OCI-LY7 (cell line): ENCODE measurements around the gene CD247. TPM values are rescaled to one million over a fixed set of nuclear protein-coding genes. Genes with fewer than 3 reads are reported as not detected.

Source experiments
- BruUV-seq: library from RNA; stranded (reverse); fragments of 400-500 nt; replicated peaks from 2 replicates; lab custom pipeline; 2021; lab: Mats Ljungman, UMichigan
- CTCF ChIA-PET: fragments of 300-600 bp; sonication (Branson Sonifier 250); formaldehyde crosslinking; loops from one replicate; lab custom pipeline; 2022; ENCODE audit warnings: antibody characterized with exemption; ENCODE audit not compliant: unreplicated experiment; lab: Charles Lee
- POLR2A ChIA-PET: fragments of 300-600 bp; sonication (Branson Sonifier 250); formaldehyde crosslinking; loops from one replicate; lab custom pipeline; 2022; ENCODE audit warnings: antibody characterized with exemption; lab: Charles Lee
- DNase-seq: peaks from one replicate; pipeline ENCODE4 v3.0.0-alpha.2; 2015; ENCODE audit warnings: low spot score
- H2AFZ ChIP-seq: fragments of 200-600 bp; sonication (generic), shearing (Covaris generic); 2 replicates; pipeline ENCODE4 v1.6.1; 2014; ENCODE audit warnings: mild to moderate bottlenecking, antibody characterized with exemption, low read length, moderate library complexity
- H3K27ac ChIP-seq: fragments of 200-600 bp; sonication (generic); 2 replicates; pipeline ENCODE4 v1.5.1; 2014; ENCODE audit warnings: mixed run types, low read depth, mild to moderate bottlenecking, moderate library complexity, low read length, inconsistent platforms; ENCODE audit not compliant: poor library complexity, severe bottlenecking
- H3K36me3 ChIP-seq: fragments of 200-600 bp; sonication (generic); 2 replicates; pipeline ENCODE4 v1.6.1; 2014; ENCODE audit warnings: mild to moderate bottlenecking, antibody characterized with exemption, low read length, moderate library complexity, mixed read lengths; ENCODE audit not compliant: insufficient read depth
- H3K4me1 ChIP-seq: fragments of 200-600 bp; sonication (generic); 2 replicates; pipeline ENCODE4 v1.5.1; 2014; ENCODE audit warnings: mild to moderate bottlenecking, low read length; ENCODE audit not compliant: insufficient read depth, poor library complexity, severe bottlenecking
- H3K4me2 ChIP-seq: fragments of 200-600 bp; sonication (generic); 2 replicates; pipeline ENCODE4 v1.6.1; 2014; ENCODE audit warnings: mild to moderate bottlenecking, low read length
- H3K4me3 ChIP-seq: fragments of 200-600 bp; sonication (generic); 2 replicates; pipeline ENCODE4 v1.5.1; 2014; ENCODE audit warnings: mild to moderate bottlenecking, low read depth, low read length; ENCODE audit not compliant: poor library complexity, severe bottlenecking
- H3K79me2 ChIP-seq: fragments of 200-600 bp; sonication (generic); 2 replicates; pipeline ENCODE4 v1.6.1; 2016; ENCODE audit warnings: low read depth, mild to moderate bottlenecking, low read length, moderate library complexity, mixed read lengths; ENCODE audit not compliant: insufficient read depth
- H3K9me2 ChIP-seq: fragments of 200-600 bp; sonication (generic); 2 replicates; pipeline ENCODE4 v1.6.1; 2016; ENCODE audit warnings: mild to moderate bottlenecking, low read length, mixed read lengths; ENCODE audit not compliant: insufficient read depth
- H3K9me3 ChIP-seq: fragments of 200-600 bp; sonication (generic); 2 replicates; pipeline ENCODE4 v1.6.1; 2014; ENCODE audit warnings: mild to moderate bottlenecking, mixed run types, low read length, mixed read lengths
- H4K20me1 ChIP-seq: fragments of 200-600 bp; sonication (generic); 2 replicates; pipeline ENCODE4 v1.6.1; 2014; ENCODE audit warnings: mild to moderate bottlenecking, antibody characterized with exemption, low read length, moderate library complexity, mixed read lengths; ENCODE audit not compliant: insufficient read depth
- EZH2phosphoT487 ChIP-seq: fragments of 200-600 bp; sonication (generic); IDR thresholded peaks from 2 replicates; pipeline ENCODE4 v1.6.1; 2018; ENCODE audit warnings: low read depth, borderline replicate concordance, mild to moderate bottlenecking, mixed run types, antibody characterized with exemption, low read length, moderate library complexity, mixed read lengths
- intact Hi-C: fragments of 100-400 bp; cut with micrococcal nuclease; formaldehyde crosslinking; loops from one replicate; pipeline ENCODE4 v1.10.0; 2022; ENCODE audit not compliant: unreplicated experiment
- total RNA-seq, 2 experiments: library from RNA; depleted of rRNA in 1 of 2; stranded (reverse); fragments of >200 nt in 1 of 2; shearing (Covaris generic) in 1 of 2; gene quantifications; 2 replicates each; pipeline ENCODE4 v1.2.3, GENCODE V29; 2014 to 2022
- TF ChIP-seq, protein P1 (sequence below): fragments of 200-600 bp; sonication (generic); conservative IDR thresholded peaks from 2 replicates; pipeline ENCODE4 v1.5.1; 2014; ENCODE audit warnings: mild to moderate bottlenecking, antibody characterized with exemption, low read length, moderate library complexity, mixed read lengths

CD247 gene
- total RNA-seq, 2 experiments from 2014 or later = 1.6 to 2.2 TPM

DNA sequence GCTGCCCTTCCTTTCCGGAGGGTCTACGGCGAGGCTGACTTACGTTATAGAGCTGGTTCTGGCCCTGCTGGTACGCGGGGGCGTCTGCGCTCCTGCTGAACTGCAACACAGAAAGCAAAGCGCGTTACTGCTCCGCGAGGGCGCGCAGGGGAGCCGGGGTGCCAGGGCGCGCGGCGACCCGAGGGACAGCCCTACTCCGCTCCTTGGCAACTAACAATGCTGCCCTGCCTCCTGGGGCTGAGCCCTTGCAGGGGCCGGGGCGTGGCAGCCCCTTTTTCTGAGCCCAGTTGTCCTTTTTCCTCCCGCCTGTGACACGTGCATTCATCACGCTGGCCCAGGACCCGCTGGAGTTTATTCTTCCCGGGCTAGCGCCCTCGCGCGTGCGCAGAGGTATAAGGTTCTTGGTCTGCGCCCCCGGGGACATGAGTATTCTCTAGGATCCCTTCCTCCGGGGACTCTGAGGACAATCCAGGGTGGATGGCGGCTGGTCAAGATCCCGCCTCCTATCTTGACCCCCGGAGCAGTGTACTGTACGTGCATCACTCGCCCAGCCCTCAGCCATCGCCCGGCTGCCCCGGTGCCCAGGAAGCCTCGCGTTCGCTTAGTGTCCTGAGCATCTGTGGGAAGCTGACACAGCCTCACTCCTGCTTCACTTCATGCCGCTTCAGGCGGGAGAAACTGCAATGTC, 78.9 kb downstream of the CD247 start:
- peak; percentile 71 for DNase-seq
- H3K36me3 ChIP-seq = no peaks in the 10 kb centered on the region
- no peaks in the 10 kb centered on the region for H3K9me3 ChIP-seq
- ChIA-PET CTCF (no interaction called here), POLR2A (interaction anchor here (0.5 to 1.3 kb wide), 8 partner anchors 8 to 288 kb away, joined by 3 to 8 read pairs (median 3); no protein-coding TSS in a partner anchor)
- no peaks in the 10 kb centered on the region for H3K9me2 ChIP-seq
- TF ChIP-seq, protein P1, sequence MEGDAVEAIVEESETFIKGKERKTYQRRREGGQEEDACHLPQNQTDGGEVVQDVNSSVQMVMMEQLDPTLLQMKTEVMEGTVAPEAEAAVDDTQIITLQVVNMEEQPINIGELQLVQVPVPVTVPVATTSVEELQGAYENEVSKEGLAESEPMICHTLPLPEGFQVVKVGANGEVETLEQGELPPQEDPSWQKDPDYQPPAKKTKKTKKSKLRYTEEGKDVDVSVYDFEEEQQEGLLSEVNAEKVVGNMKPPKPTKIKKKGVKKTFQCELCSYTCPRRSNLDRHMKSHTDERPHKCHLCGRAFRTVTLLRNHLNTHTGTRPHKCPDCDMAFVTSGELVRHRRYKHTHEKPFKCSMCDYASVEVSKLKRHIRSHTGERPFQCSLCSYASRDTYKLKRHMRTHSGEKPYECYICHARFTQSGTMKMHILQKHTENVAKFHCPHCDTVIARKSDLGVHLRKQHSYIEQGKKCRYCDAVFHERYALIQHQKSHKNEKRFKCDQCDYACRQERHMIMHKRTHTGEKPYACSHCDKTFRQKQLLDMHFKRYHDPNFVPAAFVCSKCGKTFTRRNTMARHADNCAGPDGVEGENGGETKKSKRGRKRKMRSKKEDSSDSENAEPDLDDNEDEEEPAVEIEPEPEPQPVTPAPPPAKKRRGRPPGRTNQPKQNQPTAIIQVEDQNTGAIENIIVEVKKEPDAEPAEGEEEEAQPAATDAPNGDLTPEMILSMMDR = peak; percentile 72
- no peak for TF ChIP-seq EZH2phosphoT487
- no TSS peak for BruUV-seq
- peak overlapping the region; percentile 57 for H3K4me3 ChIP-seq
- no peak overlapping the region for H3K27ac ChIP-seq
- H3K4me1 ChIP-seq = peaks cover 23% of the 10 kb centered on the region
- H2AFZ ChIP-seq = peak overlapping the region; percentile 74; the same call in 1 of the 2 replicates
- no peaks in the 10 kb centered on the region for H3K79me2 ChIP-seq
- intact Hi-C loops = no loop called here
- peak overlapping the region; percentile 71 for H3K4me2 ChIP-seq
- H4K20me1 ChIP-seq = no peaks in the 10 kb centered on the region

GRCh38 chr1:167438171-167439138, 79.9 kb downstream of the CD247 start:
- Histone ChIP-seq H4K20me1 (no peaks in the 10 kb centered on the region), H3K79me2 (no peaks in the 10 kb centered on the region), H3K4me1 (peaks cover 23% of the 10 kb centered on the region), H3K27ac (no peak overlapping the region), H3K9me3 (no peaks in the 10 kb centered on the region), H3K36me3 (no peaks in the 10 kb centered on the region), H2AFZ (peak overlapping the region; percentile 74; the same call in 1 of the 2 replicates), H3K4me2 (peak overlapping the region; percentile 71), H3K9me2 (no peaks in the 10 kb centered on the region), H3K4me3 (peak overlapping the region; percentile 57)
- CTCF ChIA-PET = interaction anchor here (1.0 kb wide), 2 partner anchors 9 to 171 kb away, joined by 3 to 5 read pairs; no protein-coding TSS in a partner anchor
- DNase-seq = no peak
- no peak for TF ChIP-seq EZH2phosphoT487
- TF ChIP-seq, protein P1 = no peak
- BruUV-seq = no TSS peak
- POLR2A ChIA-PET = interaction anchor here (0.5 to 1.3 kb wide), 10 partner anchors 9 to 289 kb away, joined by 3 to 8 read pairs (median 3); no protein-coding TSS in a partner anchor
- intact Hi-C loops = no loop called here
